Body of pancreas (tissue), 4 donors: ENCODE results near the gene CCDC134.

ENCODE experiments used
- CTCF ChIP-seq, 7 experiments: fragments of 450-650 bp in 4 of 7; fragments of 200-600 bp in 3 of 7; sonication (generic) in 3 of 7; IDR thresholded peaks; one replicate each; pipeline ENCODE4 v1.5.1; 2016 to 2019; ENCODE audit warnings: antibody characterized with exemption in 7 of 7
- POLR2A ChIP-seq, 3 donors: fragments of 450-650 bp; IDR thresholded peaks; one replicate each; pipeline ENCODE4 v1.6.1; 2016; ENCODE audit warnings: antibody characterized with exemption in 3 of 3, mild to moderate bottlenecking in 2 of 3

GRCh38 chr22:41844036-41844435 is 43.6 kb downstream of the CCDC134 start:
- TF ChIP-seq CTCF (IDR thresholded peaks at IDR 0.05) (no peak), POLR2A (IDR thresholded peaks at IDR 0.05) (no peak)
